Mesenteric fat pad (tissue), 1 donor: ENCODE data around the gene WNT5B. TPM values are rescaled to one million over a fixed set of nuclear protein-coding genes. Genes with fewer than 3 reads are reported as not detected.
"Not testable (repeated sequence)": the region's sequence is repeated elsewhere in the genome, so short reads cannot be mapped to it uniquely, and the experiment has no call there.

ENCODE experiments used
- DNase-seq: peaks from one replicate; pipeline ENCODE4 v3.0.0-alpha.2; 2020; ENCODE audit warnings: low spot score
- total RNA-seq: library from RNA; stranded (reverse); fragmentation: NEBNext Ultra II Directional; extraction: Animal tissue kit (Norgen Biotek cat#: 25700); gene quantifications from one replicate; pipeline ENCODE4 v1.2.1, GENCODE V29; 2021
- donor health status: DM: yes; HTN: yes; CAD: no.

WNT5B gene
- total RNA-seq, 1 donor from 2014 or later, result 2.3 TPM

- DNase-seq, result no peak
Observed at GRCh38 chr12:1595690-1596347, 33.2 kb upstream of the WNT5B start.

DNA sequence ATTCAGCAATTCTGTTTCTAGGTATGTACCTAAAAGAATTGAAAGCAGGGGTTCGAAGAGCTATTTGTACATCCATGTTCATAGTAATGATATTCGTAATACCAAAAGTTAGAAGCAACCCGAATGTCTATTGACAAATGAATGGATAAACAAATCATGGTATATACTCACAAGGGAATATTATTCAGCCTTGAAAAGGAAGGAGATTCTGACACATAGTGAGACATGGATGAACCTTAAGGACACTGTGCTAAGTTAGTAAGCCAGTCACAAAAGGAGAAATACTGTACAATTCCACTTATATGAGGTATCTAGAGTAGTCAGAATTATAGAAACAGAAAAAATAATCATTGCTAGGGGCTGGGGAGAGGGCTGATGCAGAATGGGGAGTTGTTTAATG lies 30.3 kb upstream of the WNT5B start:
- DNase-seq, result no peak

DNA sequence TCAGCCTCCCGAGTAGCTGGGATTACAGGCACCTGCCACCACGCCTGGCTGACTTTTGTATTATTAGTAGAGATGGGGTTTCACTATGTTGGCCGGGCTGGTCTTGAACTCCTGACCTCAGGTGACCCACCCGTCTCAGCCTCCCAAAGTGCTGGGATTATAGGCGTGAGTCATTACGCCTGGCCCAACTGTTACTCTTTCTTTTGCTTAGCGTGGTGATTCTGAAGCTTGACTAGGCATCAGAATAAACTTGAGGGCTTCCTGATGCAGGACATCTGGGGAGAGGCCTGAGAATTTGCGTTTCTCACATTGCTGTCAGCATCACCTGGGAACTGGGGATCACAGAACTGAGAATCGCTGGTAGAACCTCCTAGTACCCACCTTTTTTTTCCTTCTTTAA lies 26.3 kb upstream of the WNT5B start:
- not testable (repeated sequence) for DNase-seq

DNA sequence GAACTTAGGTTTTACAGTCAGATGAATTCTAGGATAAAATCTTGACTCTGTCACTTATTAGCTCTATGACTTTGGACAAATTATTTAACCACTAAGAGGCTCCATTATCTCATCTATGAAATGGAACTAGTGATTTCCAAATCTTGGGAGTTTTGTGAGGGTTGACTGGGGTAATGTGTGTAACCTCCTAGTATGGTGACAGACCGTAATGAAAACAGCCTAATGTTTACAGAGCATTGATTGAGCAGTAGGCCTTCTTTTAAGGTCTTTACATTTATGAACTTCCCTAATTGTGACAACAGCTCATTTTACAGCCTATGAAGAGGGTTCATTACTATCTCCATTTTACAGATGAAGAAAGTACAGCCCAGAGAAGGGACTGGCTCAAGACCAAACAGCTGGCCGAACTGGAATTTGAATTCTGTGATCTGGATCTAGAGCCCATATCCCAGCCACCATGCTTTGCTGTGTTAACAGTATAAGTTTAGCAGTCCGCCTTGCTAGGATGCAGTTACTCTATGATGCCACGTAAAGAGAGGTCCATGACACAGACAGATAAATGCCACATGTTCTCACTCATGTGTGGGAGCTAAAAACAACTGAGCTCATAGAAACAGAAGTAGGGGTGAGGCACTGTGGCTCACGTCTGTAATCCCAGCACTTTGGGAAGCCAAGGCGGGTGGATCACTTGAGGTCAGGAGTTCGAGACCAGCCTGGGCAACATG lies 25.6 kb upstream of the WNT5B start:
- DNase-seq, result no peak

DNA sequence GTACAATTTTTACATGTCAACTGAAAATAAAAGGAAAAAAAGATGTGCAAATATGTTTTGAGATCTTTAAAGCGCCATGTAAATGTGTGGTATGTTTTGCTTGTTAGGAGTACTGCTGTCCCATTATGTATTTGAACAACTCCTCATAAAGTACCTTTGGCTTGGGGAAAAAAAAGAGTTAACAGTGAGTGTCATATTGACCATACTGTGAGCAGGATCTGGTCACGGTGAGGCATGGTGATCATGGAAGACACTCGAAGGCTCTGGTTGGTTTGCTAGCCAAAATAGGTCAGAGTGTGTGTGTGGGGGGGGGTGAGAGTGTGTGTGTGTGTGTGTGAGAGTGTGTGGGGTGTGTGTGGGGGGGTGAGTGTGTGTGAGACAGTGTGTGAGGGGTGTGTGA lies 24.6 kb upstream of the WNT5B start:
- DNase-seq, result no peak

DNA sequence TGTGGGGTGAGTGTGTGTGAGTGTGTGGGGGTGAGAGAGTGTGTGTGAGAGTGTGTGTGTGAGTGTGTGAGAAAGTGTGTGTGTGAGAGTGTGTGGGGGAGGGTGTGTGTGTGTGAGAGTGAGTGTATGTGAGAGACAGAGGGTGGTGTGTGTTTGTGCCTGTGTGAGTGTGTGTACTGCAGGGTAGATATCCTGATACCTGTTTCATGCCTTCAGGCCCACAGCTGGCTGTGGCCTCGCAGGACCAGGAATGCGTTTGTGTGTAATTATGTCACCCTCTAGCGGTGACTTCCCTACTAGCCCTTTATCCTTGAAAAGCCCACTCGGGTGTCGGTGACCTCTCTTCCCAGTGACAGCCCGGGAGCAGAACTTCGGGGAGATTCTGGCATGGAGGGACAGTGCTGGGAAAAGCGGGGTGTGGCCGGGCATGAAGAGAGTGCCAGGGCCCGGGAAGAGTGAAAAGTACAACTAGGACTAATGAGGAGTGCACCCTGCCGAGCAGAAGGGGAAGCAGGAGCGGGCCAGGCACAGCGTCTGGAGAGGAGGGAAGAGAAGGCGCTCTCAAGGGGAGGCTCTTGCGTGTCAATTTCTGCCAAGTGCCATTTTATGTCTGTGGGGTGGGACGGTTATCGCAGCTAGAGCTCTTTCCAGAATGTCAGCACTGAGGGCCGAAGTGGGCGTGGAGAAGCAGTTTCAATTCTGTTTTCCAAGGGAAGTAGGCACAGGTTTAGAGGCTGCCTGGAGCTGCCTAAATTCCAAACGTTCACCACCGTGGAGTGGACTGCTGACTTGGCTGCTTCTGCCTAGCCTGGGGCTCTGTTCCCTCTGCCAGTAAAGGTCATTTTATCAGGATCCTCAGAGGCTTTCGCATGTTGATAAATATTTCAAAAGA lies 23.7 kb upstream of the WNT5B start:
- no peak for DNase-seq

GRCh38 chr12:1606021-1606622 lies 22.9 kb upstream of the WNT5B start:
- peak; percentile 97 for DNase-seq

- no peak for DNase-seq
Observed at GRCh38 chr12:1607940-1608712, 20.9 kb upstream of the WNT5B start.

DNA sequence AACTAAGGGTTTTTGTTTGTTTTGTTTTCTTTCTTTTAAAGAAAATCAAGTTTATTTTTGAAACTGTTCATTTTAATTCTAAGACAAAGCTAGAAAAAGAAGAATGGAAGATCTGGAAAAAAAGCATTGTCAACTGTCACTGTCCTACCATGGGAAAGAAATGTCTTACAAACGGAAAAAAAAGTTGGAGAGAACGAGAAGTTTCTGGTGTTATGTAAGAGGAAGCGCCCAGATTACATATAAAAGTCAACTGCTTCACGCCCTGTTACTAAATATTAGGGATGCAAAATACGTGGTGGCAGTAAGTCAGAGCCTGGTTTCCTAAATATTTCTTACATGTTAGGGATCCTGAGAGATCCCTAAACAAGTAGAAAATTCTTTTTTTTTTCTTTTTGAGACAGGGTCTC lies 20.3 kb upstream of the WNT5B start:
- DNase-seq, result no peak

DNA sequence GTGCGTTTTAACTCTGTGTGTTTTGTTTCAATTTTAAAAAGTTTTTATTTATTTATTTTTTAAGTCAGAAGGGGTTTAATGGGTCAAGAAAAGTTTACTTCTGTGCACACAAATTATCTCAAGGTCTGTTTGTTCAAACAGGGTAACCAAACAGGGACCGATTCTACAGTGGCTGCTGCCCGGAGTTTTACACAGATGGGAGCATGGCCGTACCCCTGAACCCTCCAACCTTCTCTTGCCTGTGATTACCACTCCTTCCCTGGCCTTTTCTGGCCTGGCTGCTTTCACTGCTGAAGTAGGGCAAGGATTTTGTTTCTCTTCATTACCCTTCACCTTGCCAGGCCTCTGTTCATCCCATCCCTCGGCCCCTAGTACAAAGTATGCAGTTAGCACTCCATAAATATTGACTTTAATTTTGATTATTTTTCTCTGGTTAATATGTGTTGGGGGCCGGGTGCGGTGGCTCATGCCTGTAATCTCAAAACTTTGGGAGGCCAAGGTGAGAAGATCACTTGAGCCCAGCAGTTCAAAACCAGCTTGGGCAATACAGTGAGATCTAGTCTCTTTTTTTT lies 18.9 kb upstream of the WNT5B start:
- DNase-seq, result no peak

DNA sequence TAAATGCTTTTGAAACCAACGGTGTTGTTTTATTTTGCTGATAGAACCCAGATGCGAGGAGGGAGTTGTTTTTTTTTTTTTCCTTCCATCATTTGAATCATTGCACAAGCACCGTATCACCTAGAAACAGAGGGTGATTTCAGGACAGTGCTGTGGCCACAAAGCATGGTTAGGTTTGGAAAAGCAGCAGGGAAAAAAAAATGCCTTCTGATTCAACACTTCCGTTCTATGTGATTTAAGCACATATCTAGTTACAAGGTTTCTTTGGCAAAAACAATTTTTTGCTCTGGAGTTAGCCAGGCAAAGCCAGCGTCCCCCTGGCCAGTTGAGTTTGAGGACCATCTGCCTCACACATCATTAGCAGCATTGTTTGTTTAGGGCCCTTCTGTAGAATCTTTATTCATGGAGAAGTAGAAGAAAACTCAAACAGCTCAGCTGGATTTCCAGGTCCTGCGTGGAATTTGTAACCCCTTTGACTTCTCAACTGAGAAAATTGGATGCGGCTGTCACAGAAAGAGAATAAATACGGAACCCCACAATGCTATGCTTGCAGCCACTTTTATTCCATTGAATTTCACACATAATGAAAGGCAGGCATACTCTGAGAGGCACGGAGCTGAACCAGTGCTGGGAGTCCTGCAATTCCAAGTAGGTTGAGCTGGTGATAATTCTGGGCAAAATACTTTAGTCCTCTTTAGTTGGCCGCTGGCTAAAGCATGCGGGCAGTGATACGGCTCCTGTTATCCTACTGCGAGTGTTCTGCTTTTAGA lies 17.0 kb upstream of the WNT5B start:
- DNase-seq, result no peak

- no peak for DNase-seq
Observed at GRCh38 chr12:1613860-1614259, 15.2 kb upstream of the WNT5B start.

GRCh38 chr12:1614360-1614759 lies 14.7 kb upstream of the WNT5B start:
- no peak for DNase-seq

DNA sequence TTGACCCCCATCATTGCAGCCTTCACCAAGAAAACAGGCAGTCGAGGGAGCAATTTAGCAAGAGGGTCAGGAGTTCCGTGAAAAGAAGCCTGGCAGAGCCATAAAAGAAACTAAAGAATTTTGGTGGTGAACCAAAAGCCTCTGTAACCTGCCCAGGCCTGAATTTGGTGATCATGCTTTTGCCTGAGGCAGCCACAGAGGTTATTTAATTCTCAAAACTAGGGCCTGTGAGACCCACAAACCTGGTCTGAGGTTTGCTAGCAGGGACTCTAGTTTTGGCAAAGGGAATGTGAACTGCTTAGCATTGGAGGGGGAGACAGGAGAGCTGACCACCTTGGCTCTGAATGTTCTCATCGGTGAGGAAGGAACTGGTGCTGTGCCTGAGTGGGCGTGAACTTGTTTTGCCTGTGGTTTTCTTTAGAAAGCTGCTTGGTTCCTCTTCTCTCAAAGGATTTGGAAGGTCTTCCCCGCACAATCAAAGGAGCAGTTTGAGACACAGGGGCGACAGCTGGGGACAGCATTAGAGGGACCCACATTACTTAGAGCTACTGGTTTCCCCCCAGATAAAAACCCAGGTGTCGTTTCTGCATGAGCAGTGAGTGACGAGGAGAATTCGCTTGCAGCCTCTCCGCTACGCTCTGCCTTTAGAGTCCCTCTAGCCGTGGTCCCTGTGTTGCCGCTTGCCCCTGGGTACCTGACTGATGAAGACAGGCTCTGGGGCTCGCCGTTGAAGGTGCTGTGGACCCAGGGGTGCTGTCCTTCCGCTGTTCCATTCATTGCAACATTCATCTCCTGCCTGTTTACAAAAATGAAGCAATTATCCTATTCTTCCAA lies 12.6 kb upstream of the WNT5B start:
- DNase-seq, result no peak

- no peak for DNase-seq
Observed at GRCh38 chr12:1618489-1618888, 10.5 kb upstream of the WNT5B start.

GRCh38 chr12:1619159-1619558 lies 9.9 kb upstream of the WNT5B start:
- no peak for DNase-seq

- no peak for DNase-seq
Observed at GRCh38 chr12:1619587-1619986, 9.4 kb upstream of the WNT5B start.

DNA sequence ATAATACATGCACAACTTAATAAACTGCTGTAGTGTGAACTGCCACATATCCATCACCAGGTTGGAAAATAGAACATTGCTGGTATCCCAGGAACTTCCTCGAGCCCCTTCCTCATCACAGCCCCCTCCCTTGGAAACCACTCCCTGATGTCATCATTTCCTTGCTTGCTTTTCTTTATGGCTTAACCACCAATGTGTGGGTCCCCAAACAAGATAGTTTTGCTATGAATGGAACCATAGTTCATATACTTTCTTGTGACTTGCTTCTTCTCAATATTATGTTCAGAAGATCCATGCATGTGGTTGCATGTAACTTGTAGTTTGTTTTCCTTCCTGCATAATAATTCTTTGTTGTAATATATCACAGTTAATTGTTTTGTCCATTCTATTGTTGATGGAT lies 8.9 kb upstream of the WNT5B start:
- DNase-seq, result no peak

DNA sequence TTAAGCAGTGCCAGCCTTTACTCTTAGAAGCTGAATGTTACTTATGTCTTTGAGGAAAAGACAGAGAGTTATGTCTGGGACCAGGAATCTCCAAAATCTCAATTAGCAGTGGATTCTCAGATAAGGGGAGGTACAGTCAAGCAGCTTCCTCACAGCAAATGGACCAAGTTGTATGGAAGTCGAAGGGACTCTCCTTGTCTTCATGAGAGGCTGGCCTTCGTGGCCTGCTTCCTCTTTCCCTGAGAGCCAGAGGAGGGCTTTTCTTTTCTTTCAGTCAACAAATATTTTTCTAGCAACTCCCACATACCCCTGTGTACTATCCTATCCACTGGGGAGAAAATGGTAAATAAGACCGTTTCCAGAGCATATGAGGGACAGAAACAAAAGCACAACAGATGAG lies 6.6 kb upstream of the WNT5B start:
- DNase-seq, result no peak
